OCI-M2 (cell line): Measurements from ENCODE around the gene SLC28A1.
"Not testable (repeated sequence)": the region's sequence is repeated elsewhere in the genome, so short reads cannot be mapped to it uniquely, and the experiment has no call there.

Experiments
- DNase-seq: peaks from one replicate; lab custom pipeline; 2025; ENCODE audit not compliant: unreplicated experiment; lab: John Stamatoyannopoulos, UW

SLC28A1 gene

DNA sequence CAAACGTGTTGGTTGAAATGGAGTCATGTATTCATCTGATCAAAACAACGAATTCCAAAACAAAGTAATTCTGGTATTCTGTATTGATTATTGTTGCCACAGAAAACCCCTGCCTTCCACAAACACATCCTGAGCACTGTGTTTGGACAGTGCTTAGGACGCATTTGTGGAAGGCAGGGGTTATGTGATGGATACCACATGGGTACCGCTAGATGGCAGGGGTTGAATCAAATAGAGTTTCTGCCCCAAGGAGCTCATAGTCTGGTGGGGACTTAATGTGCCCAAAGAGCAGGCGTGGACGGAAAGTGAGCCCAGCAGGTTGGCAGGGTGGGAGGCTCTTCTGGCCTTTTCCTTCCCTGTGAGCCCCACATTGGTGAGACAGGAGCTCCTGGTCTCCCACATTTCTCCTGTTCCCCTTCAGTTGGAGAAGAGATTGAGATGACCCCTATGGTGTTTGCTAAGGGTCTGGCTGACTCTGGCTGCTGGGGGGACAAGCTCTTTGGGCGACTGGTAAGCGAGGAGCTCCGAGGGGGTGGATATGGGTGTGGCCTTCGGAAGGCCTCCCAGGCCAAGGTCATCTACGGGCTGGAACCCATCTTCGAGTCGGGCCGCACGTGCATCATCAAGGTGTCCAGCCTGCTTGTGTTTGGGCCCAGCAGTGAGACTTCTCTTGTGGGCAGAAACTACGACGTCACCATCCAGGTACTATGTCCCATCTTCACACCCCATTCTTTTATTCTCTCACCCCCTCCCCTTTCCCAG, 22.1 kb upstream of the SLC28A1 start:
- no peak for DNase-seq

DNA sequence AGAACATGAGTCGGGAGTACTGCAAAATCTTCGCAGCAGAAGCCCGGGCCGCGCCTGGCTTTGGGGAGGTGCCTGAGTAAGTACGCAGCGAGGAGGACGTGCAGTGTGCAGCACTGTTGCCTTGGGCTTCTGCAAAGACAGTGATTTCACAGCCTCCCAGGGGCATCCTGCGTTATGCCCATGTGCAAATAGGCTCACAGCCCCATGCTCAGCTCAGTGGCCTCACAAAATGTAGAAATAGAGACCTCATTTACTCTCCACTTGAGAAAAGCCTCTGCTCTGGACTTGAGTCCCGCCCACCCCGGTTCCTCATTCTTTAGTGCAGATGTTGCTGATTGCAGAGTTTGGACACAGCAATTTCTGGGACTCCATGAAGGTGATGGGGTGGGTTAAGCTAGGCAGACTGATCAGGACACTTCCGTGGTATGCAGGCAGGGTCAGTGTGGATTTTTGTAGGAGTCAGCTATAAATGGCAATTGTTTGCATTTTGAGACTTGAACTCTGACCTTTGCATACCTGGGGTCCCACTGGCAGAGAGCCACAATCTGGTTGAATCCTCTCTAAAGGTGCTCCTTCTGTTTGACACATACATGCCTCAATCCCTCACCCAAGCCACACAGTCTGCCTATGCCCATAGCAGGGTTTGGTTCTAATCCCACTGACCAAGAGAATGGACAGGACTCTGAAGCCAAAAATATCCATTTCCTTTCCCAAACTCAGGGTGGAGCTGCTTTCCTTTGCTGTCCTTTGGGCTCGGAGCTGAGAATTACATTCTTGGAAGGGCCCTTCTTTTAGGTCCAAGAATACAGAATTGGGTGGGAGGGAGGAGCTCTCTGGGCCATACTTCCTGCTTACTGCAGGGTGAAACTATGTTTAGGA, 20.7 kb upstream of the SLC28A1 start:
- no peak for DNase-seq

DNA sequence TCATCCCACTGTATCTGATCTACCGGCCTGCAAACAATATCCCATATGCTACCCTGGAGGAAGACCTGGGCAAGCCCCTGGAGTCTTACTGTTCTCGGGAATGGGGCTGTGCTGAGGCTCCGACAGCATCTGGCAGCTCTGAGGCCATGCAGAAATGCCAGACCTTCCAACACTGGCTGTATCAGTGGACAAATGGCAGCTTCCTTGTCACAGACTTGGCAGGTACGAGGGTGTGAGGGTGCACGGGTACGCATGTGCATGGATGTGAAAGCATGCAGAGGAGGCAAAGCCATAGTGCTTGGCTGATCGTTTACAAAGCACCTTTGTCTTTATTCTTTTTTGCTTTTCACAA, 20.0 kb upstream of the SLC28A1 start:
- no peak for DNase-seq

DNA sequence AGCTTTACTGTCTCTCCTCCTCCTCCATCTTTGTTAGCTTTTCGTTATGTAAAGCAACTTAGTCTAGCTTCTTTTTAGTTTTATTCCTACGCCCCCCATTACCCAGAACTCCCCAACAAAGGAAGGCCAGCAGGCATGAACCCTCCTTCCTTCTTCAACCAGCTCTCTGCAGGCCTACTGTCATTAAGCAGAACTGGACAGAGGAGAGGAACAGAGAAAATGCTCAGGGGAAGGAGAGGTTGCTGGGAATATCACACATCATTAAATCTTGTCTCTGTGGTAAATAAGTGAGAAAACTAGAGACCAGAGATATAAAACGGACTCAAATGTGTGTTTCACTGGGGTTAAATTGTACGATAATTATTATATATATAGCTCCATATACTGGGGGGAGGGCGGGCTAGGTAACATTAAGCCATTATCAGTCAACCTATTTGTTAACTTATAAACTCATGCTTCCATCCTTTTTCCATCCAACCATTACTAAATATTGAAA, 19.3 kb upstream of the SLC28A1 start:
- no peak for DNase-seq

DNA sequence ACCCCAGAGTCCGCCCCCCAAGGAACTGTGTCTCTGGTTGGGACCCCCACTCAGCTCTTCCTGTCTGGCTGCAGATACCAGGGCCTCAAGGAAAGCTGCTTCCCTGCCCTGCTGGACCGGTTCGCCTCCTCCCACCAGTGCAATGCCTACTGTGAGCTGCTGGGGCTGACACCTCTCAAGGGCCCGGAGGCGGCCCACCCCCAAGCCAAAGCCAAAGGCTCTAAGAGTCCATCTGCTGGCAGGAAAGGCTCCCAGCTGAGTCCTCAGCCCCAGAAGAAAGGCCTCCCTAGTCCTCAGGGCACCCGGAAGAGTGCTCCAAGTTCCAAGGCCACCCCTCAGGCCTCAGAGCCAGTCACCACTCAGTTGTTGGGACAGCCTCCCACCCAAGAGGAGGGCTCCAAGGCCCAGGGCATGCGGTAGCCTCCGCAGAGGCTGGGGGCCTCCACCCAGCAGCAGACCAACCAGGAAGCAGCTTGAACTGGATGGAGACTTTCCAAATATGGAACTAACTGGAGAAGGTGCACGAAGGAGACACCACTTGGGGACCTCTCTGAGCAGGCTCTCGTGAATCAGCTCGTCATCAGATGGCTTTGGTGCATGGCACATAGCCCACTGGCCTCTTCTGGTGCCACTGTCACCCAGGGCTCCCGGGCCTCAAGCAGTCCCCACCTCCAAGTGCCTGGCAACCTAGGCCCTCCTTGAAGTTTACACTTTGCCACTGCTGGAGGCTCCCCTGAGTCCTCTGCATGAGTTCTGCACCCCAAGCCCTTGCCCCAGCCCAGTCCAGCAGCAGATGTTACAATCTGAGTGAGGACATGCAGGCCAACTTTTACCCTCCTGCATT, 16.2 kb upstream of the SLC28A1 start:
- DNase-seq: no peak

DNA sequence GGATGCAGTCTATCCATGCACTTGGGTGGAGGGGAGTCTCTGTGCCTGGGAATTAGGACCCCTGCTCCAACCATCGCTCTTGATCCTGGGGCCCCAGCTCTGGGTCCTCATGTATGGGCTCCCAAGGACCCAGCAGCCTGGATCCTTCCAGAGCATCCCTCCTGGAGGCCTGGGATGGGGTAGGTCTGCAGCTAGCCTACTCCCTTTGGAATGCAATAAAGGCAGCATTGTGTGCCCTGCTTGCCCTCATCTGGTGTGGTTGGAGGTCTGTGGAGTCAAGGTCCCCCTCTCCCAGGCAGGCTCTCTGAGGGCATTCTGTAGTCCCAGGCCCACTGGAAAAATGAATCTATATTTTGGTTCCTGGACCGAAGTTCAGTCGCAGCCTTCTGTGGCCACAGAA, 15.0 kb upstream of the SLC28A1 start:
- DNase-seq: no peak

DNA sequence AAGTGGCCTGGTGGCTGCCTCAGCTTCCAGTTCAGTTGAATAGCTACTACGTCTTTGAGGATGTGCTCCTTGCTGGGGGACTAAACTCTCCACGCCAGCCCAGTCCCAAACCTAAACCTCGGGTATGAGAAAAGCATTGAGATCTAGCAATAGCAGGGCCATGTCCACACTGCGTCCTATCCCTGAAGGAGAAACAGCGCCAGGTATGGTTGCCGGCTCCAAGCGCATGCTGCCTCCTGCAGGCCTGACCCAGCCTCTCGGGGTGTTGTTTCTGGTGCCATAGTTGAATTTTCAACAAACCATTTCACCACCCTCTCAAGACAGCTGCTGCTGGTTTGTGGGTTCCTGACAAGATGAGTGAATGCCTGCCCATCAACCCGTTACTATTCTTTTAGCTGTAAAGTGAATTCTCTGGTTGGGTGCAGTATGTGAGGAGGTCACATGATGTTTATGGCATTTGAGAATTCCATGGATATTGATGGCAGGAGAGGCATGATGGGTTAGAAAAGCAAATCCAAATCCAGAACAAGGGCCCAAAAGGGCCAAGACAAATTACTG, 13.0 kb upstream of the SLC28A1 start:
- no peak for DNase-seq

DNA sequence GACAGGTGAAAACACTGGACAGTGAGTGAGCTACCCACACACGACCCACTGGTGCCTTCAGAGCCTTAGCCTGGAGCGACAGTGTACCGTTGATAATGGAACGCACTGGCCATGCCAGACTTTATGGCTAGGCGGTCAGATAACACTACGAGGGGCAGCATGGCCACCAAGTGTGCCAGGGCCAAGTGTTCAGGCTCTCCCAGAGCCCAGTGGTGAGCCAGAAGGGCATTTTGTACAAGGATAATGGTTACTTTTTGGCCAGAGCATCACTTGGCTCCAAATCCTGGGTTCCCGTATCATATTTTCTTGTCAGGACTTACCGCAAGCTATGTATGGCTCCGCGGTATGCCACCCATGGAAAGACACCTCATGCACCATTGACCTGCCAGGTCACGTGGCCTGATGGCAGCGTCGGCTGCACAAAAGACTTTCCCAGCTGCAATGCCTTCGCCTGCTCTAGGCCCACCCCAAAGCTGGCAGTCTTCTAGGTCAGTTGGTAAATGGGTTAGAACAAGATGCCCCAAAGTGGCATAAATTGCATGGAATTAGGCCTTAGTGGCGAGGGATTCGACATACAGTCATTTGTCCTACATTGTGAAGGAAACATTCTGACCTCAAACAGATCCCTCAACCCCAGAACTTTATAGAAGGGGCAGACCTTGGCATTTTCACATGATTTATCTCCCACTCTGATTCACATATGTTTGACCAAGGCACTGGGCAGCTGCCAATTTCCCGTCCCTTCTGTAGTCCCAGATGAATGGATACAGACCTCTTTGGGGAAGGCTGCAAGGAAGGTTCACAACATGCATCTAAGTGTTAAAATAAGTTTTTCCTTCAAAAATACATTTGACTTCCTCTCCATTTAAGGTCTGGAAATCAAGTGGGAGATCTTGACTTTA, 12.2 kb upstream of the SLC28A1 start:
- DNase-seq: no peak

DNA sequence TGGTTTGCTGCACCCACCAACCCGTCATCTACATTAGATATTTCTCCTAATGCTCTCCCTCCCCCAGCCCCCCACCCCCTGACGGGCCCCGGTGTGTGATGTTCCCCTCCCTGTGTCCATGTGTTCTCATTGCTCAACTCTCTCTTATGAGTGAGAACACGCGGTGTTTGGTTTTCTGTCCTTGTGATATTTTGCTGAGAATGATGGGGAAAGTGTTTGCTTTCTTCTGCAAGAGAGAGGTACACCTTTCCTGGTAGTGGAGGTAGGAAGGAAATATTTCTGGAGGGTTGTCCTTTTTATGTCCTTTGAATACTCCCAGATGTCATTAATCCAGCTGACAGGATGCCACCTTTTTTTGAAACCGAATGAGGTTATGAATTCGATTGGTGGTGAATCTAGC, 10.5 kb upstream of the SLC28A1 start:
- no peak for DNase-seq

DNA sequence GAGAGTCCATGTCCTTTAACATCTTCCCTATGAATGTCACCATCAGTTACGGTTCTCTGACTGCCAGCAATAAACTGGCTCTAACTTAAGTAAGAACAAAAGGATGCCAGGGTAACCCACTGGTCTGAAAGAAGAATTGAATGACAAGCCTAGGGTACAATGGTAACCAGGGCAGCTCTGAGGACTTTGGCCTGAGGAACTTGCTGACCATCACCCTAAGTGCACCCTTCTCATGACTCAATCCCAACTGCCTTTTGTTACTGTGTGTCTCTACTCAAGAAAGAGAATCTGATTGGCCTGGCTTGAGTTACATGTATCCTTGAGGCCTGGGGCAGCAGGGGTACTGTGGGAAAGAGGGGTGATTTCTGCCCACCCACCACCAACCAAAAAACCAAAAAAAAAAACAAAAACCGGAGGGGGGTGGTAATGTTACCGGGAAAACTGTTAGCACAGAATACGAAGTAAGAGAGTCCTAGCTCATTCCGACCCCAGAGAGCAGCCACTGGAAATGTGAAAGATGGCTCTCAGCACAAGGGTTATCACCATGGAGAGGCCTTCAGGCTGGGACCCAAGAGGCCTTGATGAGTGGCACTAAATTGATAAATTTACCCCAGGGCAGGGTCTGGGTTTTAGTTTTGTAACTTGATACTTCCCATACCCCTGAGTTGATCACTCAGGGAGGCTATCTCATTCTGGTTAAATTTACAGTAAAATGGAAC, 9.3 kb upstream of the SLC28A1 start:
- no peak for DNase-seq

DNA sequence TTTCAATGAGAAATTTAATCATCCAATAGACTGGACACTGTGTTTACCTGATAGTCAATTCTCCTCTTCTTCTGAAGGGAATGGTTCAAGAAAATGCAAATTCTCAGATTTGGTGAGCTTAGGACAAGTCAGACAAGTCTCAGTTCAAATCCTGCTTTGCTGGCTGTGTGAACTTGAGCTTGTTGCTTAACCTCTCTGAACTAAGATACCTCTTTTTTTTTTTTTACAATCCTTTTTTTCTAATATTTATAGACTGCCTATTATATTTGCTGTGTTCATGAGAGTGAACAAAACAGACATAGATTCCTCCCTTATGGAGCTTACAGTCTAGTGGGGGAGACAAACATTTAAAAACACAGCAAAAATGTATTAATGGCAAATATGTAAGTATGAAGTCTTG, 8.2 kb upstream of the SLC28A1 start:
- no peak for DNase-seq

DNA sequence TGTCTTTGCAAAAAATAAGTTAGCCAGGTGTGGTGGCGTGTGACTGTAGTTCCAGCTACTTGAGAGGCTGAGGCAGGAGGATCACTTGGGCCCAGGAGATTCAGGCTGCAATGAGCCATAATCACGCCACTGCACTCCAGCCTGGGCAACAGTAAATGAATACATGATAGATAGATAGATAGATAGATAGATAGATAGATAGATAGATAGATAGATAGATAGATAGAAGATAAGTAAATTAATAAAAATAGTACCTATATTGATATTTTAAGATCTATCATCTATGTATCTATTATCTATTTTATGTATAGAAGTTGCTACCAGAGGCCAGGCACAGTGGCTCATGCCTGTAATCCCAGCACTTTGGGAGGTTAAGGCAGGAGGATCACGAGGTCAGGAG, 6.8 kb upstream of the SLC28A1 start:
- DNase-seq: not testable (repeated sequence)

DNA sequence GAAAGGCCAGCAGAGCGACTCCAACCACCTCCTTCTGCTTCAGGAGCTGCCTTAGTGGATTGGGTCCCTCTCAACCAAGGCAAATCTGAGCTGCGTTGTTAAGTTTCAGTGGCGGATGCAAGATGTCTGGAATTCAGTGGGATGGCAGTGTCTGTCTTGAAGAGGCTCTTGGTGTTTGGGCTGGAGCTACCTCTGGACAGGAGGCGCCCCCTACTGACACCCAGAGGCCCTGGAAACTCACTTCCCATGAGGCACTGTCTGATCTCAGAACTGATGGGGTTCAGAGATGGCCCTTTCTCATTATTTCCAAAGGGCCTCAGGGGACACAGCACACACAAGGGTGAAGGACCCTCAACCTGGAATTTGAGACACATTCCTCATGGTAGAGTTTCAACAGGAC, 6.0 kb upstream of the SLC28A1 start:
- no peak for DNase-seq

DNA sequence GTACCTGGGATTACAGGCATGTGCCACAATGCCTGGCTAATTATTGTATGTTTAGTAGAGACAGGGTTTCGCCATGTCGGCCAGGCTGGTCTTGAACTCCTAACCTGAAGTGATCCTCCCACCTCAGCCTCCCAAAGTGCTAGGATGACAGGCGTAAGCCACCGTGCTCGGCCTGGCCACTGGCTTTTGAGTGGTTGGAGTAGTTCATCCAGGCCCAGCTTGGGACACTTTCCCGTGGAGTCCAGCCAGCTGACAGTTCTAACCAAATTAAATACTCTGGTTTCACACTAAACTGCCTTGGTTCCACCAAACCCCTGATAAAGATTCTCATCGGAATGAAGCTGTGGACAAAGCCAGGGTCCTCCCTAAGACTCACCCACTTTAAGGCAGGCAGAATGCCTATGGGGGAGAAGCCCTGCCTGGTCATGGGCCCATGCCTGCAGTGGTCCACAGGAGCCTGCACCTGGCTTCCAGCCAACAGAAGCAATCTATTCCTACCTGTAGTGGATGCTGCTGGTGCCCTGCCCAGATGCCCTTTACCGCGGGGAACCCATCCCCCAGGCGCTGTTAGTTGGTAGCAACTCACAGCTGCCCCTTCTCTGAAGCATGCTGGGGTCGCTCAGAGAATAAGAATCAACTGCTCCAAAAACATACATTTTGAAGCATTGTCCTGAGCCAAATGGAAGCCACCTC, 5.2 kb upstream of the SLC28A1 start:
- no peak for DNase-seq

DNA sequence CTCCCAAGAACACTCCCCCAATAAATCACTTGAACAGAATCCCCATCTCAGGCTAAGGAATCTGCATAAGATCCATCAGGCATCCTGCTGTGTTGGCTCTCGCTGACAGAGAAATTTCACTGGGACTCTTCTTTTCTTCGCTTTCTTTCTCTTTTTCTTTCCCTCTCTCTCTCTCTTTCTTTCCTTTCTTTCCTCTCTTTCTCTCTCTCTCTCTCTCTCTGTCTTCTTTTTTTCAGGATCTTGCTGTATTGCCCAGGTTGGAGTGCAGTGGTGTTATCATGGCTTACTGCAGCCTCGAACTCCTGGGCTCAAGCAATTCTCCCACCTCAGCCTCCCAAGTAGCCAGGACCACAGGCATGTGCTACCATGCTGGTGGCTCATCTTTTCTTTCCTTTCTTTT, 4.5 kb upstream of the SLC28A1 start:
- no peak for DNase-seq

DNA sequence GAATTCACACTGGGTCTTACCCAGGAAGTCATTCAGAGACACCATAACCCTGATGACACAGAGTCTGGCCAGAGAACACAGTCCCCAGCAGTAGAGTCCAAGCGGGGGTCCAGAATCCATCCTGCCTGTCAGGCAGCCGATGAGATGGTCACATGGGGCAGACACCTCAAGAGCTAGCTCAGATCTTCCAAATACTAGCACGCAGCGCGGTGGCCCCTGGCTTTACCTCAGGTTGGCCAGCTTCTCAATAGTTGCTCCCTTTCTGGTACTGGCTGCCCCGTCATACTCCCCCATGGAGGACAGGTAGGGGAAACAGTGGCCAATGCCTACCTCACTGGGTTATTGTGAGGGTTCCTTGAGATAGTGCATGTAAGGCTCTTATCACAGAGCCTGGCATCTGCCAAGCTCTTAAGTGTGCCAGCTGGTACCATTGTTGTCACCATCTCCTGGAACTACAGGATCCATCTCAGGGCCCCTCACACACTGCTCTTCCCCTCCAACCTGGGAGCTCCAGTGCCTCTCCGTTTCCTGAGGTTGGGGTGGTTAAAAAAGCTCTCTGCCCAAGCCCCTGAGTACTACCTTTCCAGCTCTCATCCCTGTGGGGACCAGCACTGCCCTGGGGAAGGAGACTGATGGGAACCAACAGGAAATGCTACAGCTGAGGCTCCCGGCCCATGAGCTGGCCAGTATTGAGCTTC, 3.5 kb upstream of the SLC28A1 start:
- DNase-seq: no peak

DNA sequence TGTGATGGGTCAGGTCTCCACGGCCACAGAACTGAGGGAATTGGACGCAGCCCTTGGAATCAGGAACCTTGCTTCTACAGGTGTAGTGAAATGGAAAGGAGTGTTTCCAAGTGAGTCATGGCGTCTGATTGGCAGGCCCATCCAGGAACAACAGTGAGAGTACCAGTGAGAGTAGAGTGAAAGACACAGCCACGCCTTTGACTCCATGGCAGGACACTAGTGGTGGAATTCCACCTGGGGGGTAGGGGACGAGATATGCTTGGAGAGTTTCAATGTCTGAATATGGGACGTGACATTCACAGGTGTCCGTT, 3.0 kb upstream of the SLC28A1 start:
- DNase-seq: no peak

DNA sequence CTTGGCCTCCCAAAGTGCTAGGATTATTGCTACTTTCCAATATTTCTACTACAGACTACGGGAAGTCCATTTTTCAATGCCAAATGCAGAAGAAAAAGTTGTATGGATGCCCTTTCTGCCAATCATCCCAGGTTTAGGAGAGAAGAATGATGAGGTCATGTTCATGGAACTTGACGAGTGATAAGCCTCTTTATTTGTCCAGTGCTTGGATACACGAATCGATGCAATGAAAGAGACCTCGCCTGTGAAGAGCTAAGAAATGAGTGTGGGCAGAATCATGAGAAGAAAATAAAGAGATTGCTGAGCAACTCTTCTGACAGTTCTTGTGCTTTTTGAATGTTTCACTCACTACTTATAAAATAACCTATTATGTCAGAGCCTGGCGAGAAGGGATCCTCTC, 996 bp upstream of the SLC28A1 start:
- no peak for DNase-seq
